H9 (cell line): Measurements from ENCODE around the gene VILL. TPM values are rescaled to one million over a fixed set of nuclear protein-coding genes. Genes with fewer than 3 reads are reported as not detected.

ENCODE experiments used
- DNase-seq: peaks from one replicate; pipeline ENCODE4 v3.0.0-alpha.2; 2017
- H2AFZ ChIP-seq: one replicate; pipeline ENCODE4 v1.6.1; 2013; ENCODE audit warnings: mild to moderate bottlenecking, low read length, control low read depth, moderate library complexity
- H2AK5ac ChIP-seq: 2 replicates; pipeline ENCODE4 v1.6.1; 2013; ENCODE audit warnings: low read length, control low read depth, mixed read lengths; ENCODE audit not compliant: insufficient read length
- H2BK120ac ChIP-seq: one replicate; pipeline ENCODE4 v1.6.1; 2013; ENCODE audit warnings: low read depth, mild to moderate bottlenecking, low read length, control low read depth, inconsistent platforms; ENCODE audit not compliant: poor library complexity, severe bottlenecking
- H2BK12ac ChIP-seq: 2 replicates; pipeline ENCODE4 v1.6.1; 2013; ENCODE audit warnings: low read length, control low read depth, mixed read lengths, low read depth; ENCODE audit not compliant: insufficient read length
- H2BK15ac ChIP-seq: 2 replicates; pipeline ENCODE4 v1.6.1; 2013; ENCODE audit warnings: low read depth, low read length, control low read depth
- H2BK20ac ChIP-seq: one replicate; pipeline ENCODE4 v1.6.1; 2013; ENCODE audit warnings: low read depth, mild to moderate bottlenecking, low read length, control low read depth, inconsistent platforms; ENCODE audit not compliant: poor library complexity, severe bottlenecking
- H2BK5ac ChIP-seq: 2 replicates; pipeline ENCODE4 v1.6.1; 2013; ENCODE audit warnings: low read length, control low read depth, mixed read lengths; ENCODE audit not compliant: insufficient read length
- H3K14ac ChIP-seq: 2 replicates; pipeline ENCODE4 v1.6.1; 2013; ENCODE audit warnings: low read length, control low read depth; ENCODE audit not compliant: insufficient read depth
- H3K18ac ChIP-seq: 2 replicates; pipeline ENCODE4 v1.6.1; 2013; ENCODE audit warnings: low read depth, mild to moderate bottlenecking, mixed read lengths, low read length, control low read depth; ENCODE audit not compliant: insufficient read length
- H3K23ac ChIP-seq: 2 replicates; pipeline ENCODE4 v1.6.1; 2013; ENCODE audit warnings: low read length, control low read depth, mixed read lengths, low read depth; ENCODE audit not compliant: insufficient read length
- H3K23me2 ChIP-seq: 2 replicates; pipeline ENCODE4 v1.6.1; 2013; ENCODE audit warnings: low read depth, mild to moderate bottlenecking, mixed read lengths, low read length, control low read depth; ENCODE audit not compliant: insufficient read length, poor library complexity, severe bottlenecking
- H3K27ac ChIP-seq: 2 replicates; pipeline ENCODE4 v1.5.1; 2013; ENCODE audit warnings: low read length, control low read depth, mixed read lengths, low read depth; ENCODE audit not compliant: insufficient read length
- H3K27me3 ChIP-seq: 2 replicates; pipeline ENCODE4 v1.6.1; 2013; ENCODE audit warnings: low read length, control low read depth, inconsistent platforms; ENCODE audit not compliant: insufficient read depth
- H3K4ac ChIP-seq: 2 replicates; pipeline ENCODE4 v1.6.1; 2013; ENCODE audit warnings: low read depth, mild to moderate bottlenecking, control low read depth, inconsistent platforms, low read length, moderate library complexity
- H3K4me1 ChIP-seq: 2 replicates; pipeline ENCODE4 v1.6.1; 2013; ENCODE audit warnings: low read length, control low read depth, inconsistent platforms; ENCODE audit not compliant: insufficient read depth
- H3K4me2 ChIP-seq: 2 replicates; pipeline ENCODE4 v1.6.1; 2013; ENCODE audit warnings: low read length, control low read depth, mixed read lengths; ENCODE audit not compliant: insufficient read length, insufficient read depth
- H3K56ac ChIP-seq: 2 replicates; pipeline ENCODE4 v1.6.1; 2013; ENCODE audit warnings: low read depth, mild to moderate bottlenecking, mixed read lengths, low read length, control low read depth; ENCODE audit not compliant: insufficient read length
- H3K79me1 ChIP-seq: 2 replicates; pipeline ENCODE4 v1.6.1; 2013; ENCODE audit warnings: low read depth, mild to moderate bottlenecking, moderate library complexity, low read length, control low read depth, inconsistent platforms; ENCODE audit not compliant: insufficient read depth, poor library complexity, severe bottlenecking
- H3K79me2 ChIP-seq: 2 replicates; pipeline ENCODE4 v1.6.1; 2013; ENCODE audit warnings: low read length, control low read depth, inconsistent platforms; ENCODE audit not compliant: insufficient read depth
- H3K9ac ChIP-seq: 2 replicates; pipeline ENCODE4 v1.6.1; 2013; ENCODE audit warnings: low read length, control low read depth, mixed read lengths; ENCODE audit not compliant: insufficient read length; ENCODE audit errors: extremely low read depth
- H3K9me3 ChIP-seq: one replicate; pipeline ENCODE4 v1.6.1; 2013; ENCODE audit warnings: low read depth, low read length, inconsistent platforms; ENCODE audit not compliant: control insufficient read depth
- H3T11ph ChIP-seq: one replicate; pipeline ENCODE4 v1.6.1; 2013; ENCODE audit warnings: mild to moderate bottlenecking, low read length, control low read depth, inconsistent platforms
- H4K20me1 ChIP-seq: one replicate; pipeline ENCODE4 v1.6.1; 2013; ENCODE audit not compliant: control insufficient read depth, insufficient read length, insufficient read depth
- H4K5ac ChIP-seq: 2 replicates; pipeline ENCODE4 v1.6.1; 2013; ENCODE audit warnings: low read depth, mild to moderate bottlenecking, mixed read lengths, low read length, control low read depth; ENCODE audit not compliant: insufficient read length
- H4K8ac ChIP-seq: replicated peaks from 2 replicates; pipeline ENCODE4 v1.6.1; 2013; ENCODE audit warnings: low read length, control low read depth, mixed read lengths, low read depth; ENCODE audit not compliant: insufficient read length
- H4K91ac ChIP-seq: 2 replicates; pipeline ENCODE4 v1.6.1; 2013; ENCODE audit warnings: low read depth, mild to moderate bottlenecking, moderate library complexity, mixed read lengths, low read length, control low read depth; ENCODE audit not compliant: insufficient read length
- H3K27ac Mint-ChIP-seq, 3 experiments: 2 replicates in 2 of 3; 3 replicates in 1 of 3; pipeline ENCODE4 v1.8.0; 2020 to 2021; ENCODE audit warnings: mixed read lengths in 3 of 3, mild to moderate bottlenecking in 1 of 3, moderate library complexity in 1 of 3
- H3K27me3 Mint-ChIP-seq: 2 replicates; pipeline ENCODE4 v1.8.0; 2021; ENCODE audit warnings: low read depth, mild to moderate bottlenecking, moderate library complexity, mixed read lengths
- H3K36me3 Mint-ChIP-seq, 3 experiments: 2 replicates in 2 of 3; 3 replicates in 1 of 3; pipeline ENCODE4 v1.8.0; 2020 to 2021; ENCODE audit warnings: low read depth in 3 of 3, mixed read lengths in 3 of 3; ENCODE audit not compliant: insufficient read depth in 1 of 3
- H3K4me1 Mint-ChIP-seq, 2 experiments: 2 replicates each; pipeline ENCODE4 v1.8.0; 2020; ENCODE audit warnings: mixed read lengths in 2 of 2
- H3K4me3 Mint-ChIP-seq, 2 experiments: 2 replicates in 1 of 2; 3 replicates in 1 of 2; pipeline ENCODE4 v1.8.0; 2020 to 2021; ENCODE audit warnings: mild to moderate bottlenecking in 2 of 2, mixed read lengths in 2 of 2, moderate library complexity in 1 of 2
- H3K9me3 Mint-ChIP-seq, 2 experiments: 2 replicates in 1 of 2; 3 replicates in 1 of 2; pipeline ENCODE4 v1.8.0; 2020; ENCODE audit warnings: mild to moderate bottlenecking in 2 of 2, mixed read lengths in 2 of 2, moderate library complexity in 1 of 2
- WGBS: extraction: QIAGEN DNeasy Blood & Tissue Kit; methylation state at CpG from one replicate; pipeline ENCODE4 v1.1.7; 2013; ENCODE audit warnings: missing lambda C conversion rate, low lambda C conversion rate, mixed read lengths; ENCODE audit not compliant: insufficient read length; ENCODE audit errors: extremely low coverage; 5-methylcytosine and 5-hydroxymethylcytosine counted together
- total RNA-seq: library from RNA; stranded (reverse); gene quantifications from 2 replicates; pipeline ENCODE4 v1.2.1, GENCODE V29; 2021
- TF ChIP-seq, protein P1 (sequence below): fragments of 200-600 bp; sonication (generic); conservative IDR thresholded peaks from 3 replicates; pipeline ENCODE4 v1.8.0; 2021; ENCODE audit warnings: antibody characterized with exemption, mild to moderate bottlenecking

The VILL gene
- total RNA-seq, 1 experiment from 2014 or later: 3.2 TPM

DNA sequence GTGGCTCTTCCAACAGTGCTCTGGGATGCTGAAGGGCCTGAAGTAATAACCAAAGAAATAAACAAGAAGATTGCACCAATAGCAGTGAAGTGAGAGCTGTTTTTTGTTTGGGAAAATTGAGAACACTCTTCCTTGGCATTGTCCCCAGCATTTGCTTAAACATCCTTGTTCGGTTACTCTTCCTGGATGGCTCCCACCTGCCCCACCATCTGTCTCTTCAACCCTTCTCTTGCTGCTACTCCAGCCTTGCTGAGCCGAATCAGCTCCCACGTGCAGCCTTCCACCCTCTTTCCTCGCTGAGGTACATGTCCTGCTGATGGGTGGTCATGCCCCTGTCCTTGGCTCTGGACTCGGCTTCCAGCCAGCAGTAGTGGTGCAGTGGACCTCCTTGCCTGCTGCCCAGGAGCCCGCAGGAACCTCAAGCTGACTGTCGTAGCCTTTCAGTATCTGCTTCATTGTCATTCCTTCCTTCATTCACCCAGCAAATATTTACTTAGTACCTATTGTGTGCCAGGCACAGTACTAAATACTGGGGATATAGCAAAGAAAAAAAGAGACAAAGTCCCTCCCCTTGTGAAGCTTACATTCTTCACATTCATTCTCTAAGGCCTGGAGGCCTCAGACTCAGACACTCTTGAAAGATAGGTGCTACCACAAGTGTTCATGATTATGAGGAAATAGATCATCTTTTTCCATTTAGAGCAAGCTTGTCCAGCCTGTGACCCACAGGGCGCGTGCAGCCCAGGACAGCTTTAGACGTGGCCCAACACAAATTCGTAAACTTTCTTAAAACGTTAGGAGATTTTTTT lies 17.1 kb upstream of the VILL start:
- no peak overlapping the region for H3K27ac ChIP-seq
- no peak overlapping the region for H3K4me2 ChIP-seq
- H3K4ac ChIP-seq: no peak overlapping the region
- H4K5ac ChIP-seq: no peak overlapping the region
- WGBS: no CpG with 5 or more reads among the region's 12 CpGs
- Mint-ChIP-seq H3K9me3 (no peaks in the 10 kb centered on the region), H3K27me3 (no peaks in the 10 kb centered on the region; the same call in 1 of the 2 replicates), H3K27ac (peak overlapping the region; percentile 6 to 78 (median 31); a peak in 3 of 7 replicates), H3K36me3 (peaks cover 3 to 10% (median 10%) of the 10 kb centered on the region in 3 experiments), H3K4me1 (peaks cover 13 to 19% of the 10 kb centered on the region in 2 experiments), H3K4me3 (no peak overlapping the region)
- H3K14ac ChIP-seq: no peak overlapping the region
- no peak overlapping the region for H2AK5ac ChIP-seq
- H3K27me3 ChIP-seq: no peaks in the 10 kb centered on the region
- no peaks in the 10 kb centered on the region for H3K9me3 ChIP-seq
- no peaks in the 10 kb centered on the region for H4K20me1 ChIP-seq
- H3K79me1 ChIP-seq: no peaks in the 10 kb centered on the region
- no peak overlapping the region for H3K9ac ChIP-seq
- H3K79me2 ChIP-seq: no peaks in the 10 kb centered on the region
- H2BK20ac ChIP-seq: no peak overlapping the region
- H2BK120ac ChIP-seq: no peak overlapping the region
- H3K56ac ChIP-seq: no peak overlapping the region
- H3K18ac ChIP-seq: no peak overlapping the region
- no peak overlapping the region for H2AFZ ChIP-seq
- no peak overlapping the region for H2BK5ac ChIP-seq
- DNase-seq: no peak
- H4K91ac ChIP-seq: no peak overlapping the region
- H3K23me2 ChIP-seq: no peaks in the 10 kb centered on the region
- H3K23ac ChIP-seq: no peak overlapping the region
- H3K4me1 ChIP-seq: no peaks in the 10 kb centered on the region
- H3T11ph ChIP-seq: no peak overlapping the region
- no peak overlapping the region for H2BK12ac ChIP-seq
- TF ChIP-seq, protein P1, sequence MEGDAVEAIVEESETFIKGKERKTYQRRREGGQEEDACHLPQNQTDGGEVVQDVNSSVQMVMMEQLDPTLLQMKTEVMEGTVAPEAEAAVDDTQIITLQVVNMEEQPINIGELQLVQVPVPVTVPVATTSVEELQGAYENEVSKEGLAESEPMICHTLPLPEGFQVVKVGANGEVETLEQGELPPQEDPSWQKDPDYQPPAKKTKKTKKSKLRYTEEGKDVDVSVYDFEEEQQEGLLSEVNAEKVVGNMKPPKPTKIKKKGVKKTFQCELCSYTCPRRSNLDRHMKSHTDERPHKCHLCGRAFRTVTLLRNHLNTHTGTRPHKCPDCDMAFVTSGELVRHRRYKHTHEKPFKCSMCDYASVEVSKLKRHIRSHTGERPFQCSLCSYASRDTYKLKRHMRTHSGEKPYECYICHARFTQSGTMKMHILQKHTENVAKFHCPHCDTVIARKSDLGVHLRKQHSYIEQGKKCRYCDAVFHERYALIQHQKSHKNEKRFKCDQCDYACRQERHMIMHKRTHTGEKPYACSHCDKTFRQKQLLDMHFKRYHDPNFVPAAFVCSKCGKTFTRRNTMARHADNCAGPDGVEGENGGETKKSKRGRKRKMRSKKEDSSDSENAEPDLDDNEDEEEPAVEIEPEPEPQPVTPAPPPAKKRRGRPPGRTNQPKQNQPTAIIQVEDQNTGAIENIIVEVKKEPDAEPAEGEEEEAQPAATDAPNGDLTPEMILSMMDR: no peak
- no peak overlapping the region for H4K8ac ChIP-seq
- H2BK15ac ChIP-seq: no peak overlapping the region
